Lower lobe of right lung (tissue), 1 donor: ENCODE results near the gene MRGPRG. TPM values are rescaled to one million over a fixed set of nuclear protein-coding genes. Genes with fewer than 3 reads are reported as not detected.

ENCODE experiments used
- total RNA-seq: library from RNA; stranded (reverse); fragmentation: NEBNext Ultra II Directional; extraction: Animal tissue kit (Norgen Biotek cat#: 25700); gene quantifications from one replicate; pipeline ENCODE4 v1.2.1, GENCODE V29; 2021
- donor health status: DM: no; HTN: yes; CAD: no; lungs with severe emphysema.

MRGPRG gene
- total RNA-seq, 1 donor from 2014 or later = not detected

Other genes with a start within 250 kb of the MRGPRG start
- 96.8 TPM for gene NAP1L4, start 226.5 kb downstream of the MRGPRG start, total RNA-seq
- gene CARS1, start 161.4 kb downstream of the MRGPRG start, total RNA-seq = 40.2 TPM
- gene OSBPL5, start 53.5 kb downstream of the MRGPRG start, total RNA-seq = 46.2 TPM
- not detected for gene MRGPRE, start 13.6 kb upstream of the MRGPRG start, total RNA-seq
- 16.4 TPM for gene ZNF195, start 160.3 kb upstream of the MRGPRG start, total RNA-seq